ENCODE results near the gene PLAC9. TPM values are rescaled to one million over a fixed set of nuclear protein-coding genes. Genes with fewer than 3 reads are reported as not detected.
A peak's percentile ranks its signal among the peaks of the same experiment; 100 is the strongest.

Gene PLAC9
- total RNA-seq, 1 donor from 2014 or later, result 1.5 TPM

DNA sequence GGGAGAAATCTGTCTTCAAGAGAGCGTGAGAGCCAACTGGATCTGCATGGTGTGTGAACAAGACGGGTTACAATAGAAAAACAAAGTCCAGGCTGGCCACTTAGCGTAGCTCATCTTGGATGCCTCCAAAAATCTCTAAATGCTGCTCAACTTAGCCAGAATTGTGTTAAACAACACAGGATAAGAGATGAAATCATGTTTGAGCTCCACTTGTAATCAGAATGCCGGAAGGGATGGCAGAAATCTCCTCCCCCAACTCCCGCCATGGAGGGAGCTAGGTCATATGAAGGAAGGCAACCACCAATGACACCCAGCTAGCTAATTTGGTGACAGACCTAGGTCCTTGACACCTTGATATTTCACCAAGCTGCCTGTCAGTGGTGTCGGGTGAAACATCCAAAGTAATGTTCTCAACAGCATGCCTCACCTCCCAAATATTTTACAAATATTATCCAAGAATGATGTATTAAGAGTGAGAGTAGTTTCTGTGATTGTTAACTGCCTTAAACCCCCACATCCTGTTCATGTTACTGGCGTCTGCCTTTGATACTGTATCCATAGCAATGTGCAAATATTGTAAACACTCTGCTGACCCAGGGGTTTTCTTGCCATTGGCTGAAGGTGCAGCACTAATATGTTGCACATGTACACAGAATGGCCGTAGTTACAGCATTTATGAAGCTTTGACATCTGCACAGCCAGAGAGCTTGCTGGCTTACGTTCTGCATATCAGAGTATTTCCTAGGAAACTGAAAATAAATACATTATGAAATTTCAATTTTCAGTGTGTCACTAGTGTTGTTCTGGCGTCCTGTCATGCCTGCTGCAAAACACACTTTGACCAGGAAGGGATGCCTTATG lies 28.2 kb upstream of the PLAC9 start:
- no peak overlapping the region for H3K9ac ChIP-seq (ENCODE audit: low read length)
- FAIRE-seq (no peak), DNase-seq (ENCODE audit: low read depth) (peak; percentile 45)
- H3K27me3 ChIP-seq (ENCODE audit: insufficient read depth, low read length), result no peaks in the 10 kb centered on the region
- no peaks in the 10 kb centered on the region for H3K4me1 ChIP-seq (ENCODE audit: insufficient read depth, low read length)
- no peaks in the 10 kb centered on the region for H4K20me1 ChIP-seq (ENCODE audit: insufficient read depth, low read length)
- no peak overlapping the region for H3K4me3 ChIP-seq (ENCODE audit: insufficient read depth, low read depth, low read length)
- TF ChIP-seq EZH2 (IDR thresholded peaks at IDR 0.05; ENCODE audit: insufficient read depth, low read length), result no peak
- TF ChIP-seq, protein P1, sequence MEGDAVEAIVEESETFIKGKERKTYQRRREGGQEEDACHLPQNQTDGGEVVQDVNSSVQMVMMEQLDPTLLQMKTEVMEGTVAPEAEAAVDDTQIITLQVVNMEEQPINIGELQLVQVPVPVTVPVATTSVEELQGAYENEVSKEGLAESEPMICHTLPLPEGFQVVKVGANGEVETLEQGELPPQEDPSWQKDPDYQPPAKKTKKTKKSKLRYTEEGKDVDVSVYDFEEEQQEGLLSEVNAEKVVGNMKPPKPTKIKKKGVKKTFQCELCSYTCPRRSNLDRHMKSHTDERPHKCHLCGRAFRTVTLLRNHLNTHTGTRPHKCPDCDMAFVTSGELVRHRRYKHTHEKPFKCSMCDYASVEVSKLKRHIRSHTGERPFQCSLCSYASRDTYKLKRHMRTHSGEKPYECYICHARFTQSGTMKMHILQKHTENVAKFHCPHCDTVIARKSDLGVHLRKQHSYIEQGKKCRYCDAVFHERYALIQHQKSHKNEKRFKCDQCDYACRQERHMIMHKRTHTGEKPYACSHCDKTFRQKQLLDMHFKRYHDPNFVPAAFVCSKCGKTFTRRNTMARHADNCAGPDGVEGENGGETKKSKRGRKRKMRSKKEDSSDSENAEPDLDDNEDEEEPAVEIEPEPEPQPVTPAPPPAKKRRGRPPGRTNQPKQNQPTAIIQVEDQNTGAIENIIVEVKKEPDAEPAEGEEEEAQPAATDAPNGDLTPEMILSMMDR (IDR thresholded peaks at IDR 0.05; ENCODE audit: insufficient read depth, low read depth, low read length), result no peak
- Mint-ChIP-seq H3K4me3 (ENCODE audit: unreplicated experiment) (no peak overlapping the region), H3K4me1 (ENCODE audit: low read depth, unreplicated experiment) (peaks cover 4% of the 10 kb centered on the region), H3K36me3 (ENCODE audit: low read depth, unreplicated experiment) (peaks cover 2% of the 10 kb centered on the region), H3K27me3 (ENCODE audit: low read depth, unreplicated experiment) (peaks cover 5% of the 10 kb centered on the region), H3K9me3 (ENCODE audit: unreplicated experiment) (peaks cover 16% of the 10 kb centered on the region), H3K27ac (ENCODE audit: unreplicated experiment) (no peak overlapping the region)
- no peak overlapping the region for H3K27ac ChIP-seq (ENCODE audit: low read depth, low read length)
- peak overlapping the region; percentile 27 for H3K4me2 ChIP-seq (ENCODE audit: low read length)
- H3K79me2 ChIP-seq (ENCODE audit: insufficient read depth, low read length), result no peaks in the 10 kb centered on the region
- no peaks in the 10 kb centered on the region for H3K36me3 ChIP-seq (ENCODE audit: insufficient read depth, low read length)
- H2AFZ ChIP-seq (ENCODE audit: low read depth, low read length), result peak overlapping the region; percentile 24
- peaks cover 11% of the 10 kb centered on the region for H3K9me3 ChIP-seq (ENCODE audit: insufficient read depth, low read depth, low read length)

DNA sequence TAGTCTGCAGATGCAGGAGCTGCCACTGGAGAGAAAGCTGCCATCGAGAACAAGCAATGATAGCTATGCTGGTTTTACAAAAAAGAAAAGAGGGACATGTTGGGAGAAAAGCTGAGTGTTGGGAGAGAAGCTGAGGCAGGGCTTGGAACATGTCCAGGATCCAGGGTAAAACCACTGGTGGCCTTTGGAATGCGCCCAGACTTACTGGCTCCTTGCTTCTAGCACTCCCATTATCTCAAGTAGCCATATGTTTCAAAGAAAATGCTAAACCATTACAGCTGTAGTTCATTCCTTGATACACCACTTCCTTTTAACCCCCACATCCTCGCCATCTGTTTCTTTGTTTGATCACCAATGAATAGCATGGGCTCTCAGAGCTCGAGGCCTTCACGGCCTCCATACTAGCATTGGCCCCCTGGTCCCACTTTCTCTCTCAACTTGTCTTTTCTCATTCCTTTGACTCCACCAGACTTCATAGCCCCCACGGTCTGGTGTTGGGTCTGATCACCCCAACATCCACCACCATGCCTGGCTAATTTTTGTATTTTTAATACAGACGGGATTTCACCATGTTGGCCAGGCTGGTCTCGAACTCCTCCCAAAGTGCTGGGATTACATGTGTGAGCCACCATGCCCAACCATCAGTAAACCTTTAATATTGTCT lies 23.8 kb upstream of the PLAC9 start:
- H3K4me1 Mint-ChIP-seq (ENCODE audit: low read depth, unreplicated experiment), result peaks cover 4% of the 10 kb centered on the region
- FAIRE-seq, result no peak

More for the DNA sequence above, 23.8 kb upstream of the PLAC9 start:
- Histone ChIP-seq H3K79me2 (ENCODE audit: insufficient read depth, low read length) (no peaks in the 10 kb centered on the region), H3K9ac (ENCODE audit: low read length) (no peak overlapping the region), H3K4me2 (ENCODE audit: low read length) (no peak overlapping the region), H3K4me3 (ENCODE audit: insufficient read depth, low read depth, low read length) (no peak overlapping the region), H3K36me3 (ENCODE audit: insufficient read depth, low read length) (no peaks in the 10 kb centered on the region), H3K9me3 (ENCODE audit: insufficient read depth, low read depth, low read length) (peaks cover 12% of the 10 kb centered on the region), H4K20me1 (ENCODE audit: insufficient read depth, low read length) (no peaks in the 10 kb centered on the region), H3K27ac (ENCODE audit: low read depth, low read length) (no peak overlapping the region), H2AFZ (ENCODE audit: low read depth, low read length) (no peak overlapping the region), H3K27me3 (ENCODE audit: insufficient read depth, low read length) (no peaks in the 10 kb centered on the region), H3K4me1 (ENCODE audit: insufficient read depth, low read length) (no peaks in the 10 kb centered on the region)
- TF ChIP-seq, protein P1 (IDR thresholded peaks at IDR 0.05; ENCODE audit: insufficient read depth, low read depth, low read length), result no peak
- TF ChIP-seq EZH2 (IDR thresholded peaks at IDR 0.05; ENCODE audit: insufficient read depth, low read length), result no peak
- H3K36me3 Mint-ChIP-seq (ENCODE audit: low read depth, unreplicated experiment), result peaks cover 2% of the 10 kb centered on the region
- H3K27me3 Mint-ChIP-seq (ENCODE audit: low read depth, unreplicated experiment), result peaks cover 2% of the 10 kb centered on the region
- no peak overlapping the region for H3K4me3 Mint-ChIP-seq (ENCODE audit: unreplicated experiment)
- no peak overlapping the region for H3K27ac Mint-ChIP-seq (ENCODE audit: unreplicated experiment)
- H3K9me3 Mint-ChIP-seq (ENCODE audit: unreplicated experiment), result peaks cover 18% of the 10 kb centered on the region
- DNase-seq (ENCODE audit: low read depth), result no peak

Data from astrocyte (in vitro differentiated cells and primary cell).